Endodermal cell (in vitro differentiated cells): ENCODE measurements around the gene SOS1. TPM values are rescaled to one million over a fixed set of nuclear protein-coding genes. Genes with fewer than 3 reads are reported as not detected.

Experiments
- DNase-seq: peaks from one replicate; pipeline ENCODE4 v3.0.0-alpha.2; 2017
- H3K27ac ChIP-seq: 2 replicates; pipeline ENCODE4 v1.5.1; 2013; ENCODE audit warnings: mild to moderate bottlenecking, low read depth, low read length, moderate library complexity
- H3K27me3 ChIP-seq: 2 replicates; pipeline ENCODE4 v1.6.1; 2013; ENCODE audit warnings: mild to moderate bottlenecking, low read length, moderate library complexity; ENCODE audit not compliant: insufficient read depth, control insufficient read depth, poor library complexity, severe bottlenecking
- H3K36me3 ChIP-seq: 2 replicates; pipeline ENCODE4 v1.7.0; 2013; ENCODE audit warnings: mild to moderate bottlenecking, low read length, moderate library complexity; ENCODE audit not compliant: control insufficient read depth, insufficient read depth
- H3K4me1 ChIP-seq: one replicate; pipeline ENCODE4 v1.7.0; 2013; ENCODE audit warnings: low read length; ENCODE audit not compliant: control insufficient read depth, insufficient read depth
- H3K4me3 ChIP-seq: 2 replicates; pipeline ENCODE4 v1.5.1; 2013; ENCODE audit warnings: mild to moderate bottlenecking, low read length, moderate library complexity
- H3K9ac ChIP-seq: 2 replicates; pipeline ENCODE4 v1.6.1; 2013; ENCODE audit warnings: mild to moderate bottlenecking, low read length, moderate library complexity; ENCODE audit not compliant: poor library complexity, severe bottlenecking; ENCODE audit errors: extremely low read depth
- H3K9me3 ChIP-seq: 2 replicates; pipeline ENCODE4 v1.6.1; 2013; ENCODE audit warnings: mild to moderate bottlenecking, low read length, moderate library complexity; ENCODE audit not compliant: control insufficient read depth
- H3K27ac Mint-ChIP-seq: 2 replicates; pipeline ENCODE4 v1.8.0; 2020; ENCODE audit warnings: mixed read lengths
- H3K27me3 Mint-ChIP-seq: 2 replicates; pipeline ENCODE4 v1.8.0; 2021; ENCODE audit warnings: mild to moderate bottlenecking, mixed read lengths; ENCODE audit not compliant: insufficient read depth
- H3K36me3 Mint-ChIP-seq: 2 replicates; pipeline ENCODE4 v1.8.0; 2020; ENCODE audit warnings: low read depth, mixed read lengths
- H3K4me1 Mint-ChIP-seq: 2 replicates; pipeline ENCODE4 v1.8.0; 2020; ENCODE audit warnings: mixed read lengths
- H3K4me3 Mint-ChIP-seq: 2 replicates; pipeline ENCODE4 v1.8.0; 2020; ENCODE audit warnings: mild to moderate bottlenecking, moderate library complexity, mixed read lengths
- H3K9me3 Mint-ChIP-seq: 2 replicates; pipeline ENCODE4 v1.8.0; 2020; ENCODE audit warnings: mild to moderate bottlenecking, mixed read lengths
- CTCF ChIP-seq: fragments of 200-600 bp; sonication (generic); conservative IDR thresholded peaks from 2 replicates; pipeline ENCODE4 v1.5.0; 2021; ENCODE audit warnings: antibody characterized with exemption, mild to moderate bottlenecking
- WGBS, 2 experiments: methylation state at CpG; one replicate each; pipeline versions ENCODE4 v1.1.5 to v1.1.7; 2013; ENCODE audit warnings: missing lambda C conversion rate in 2 of 2, mixed read lengths in 1 of 2; ENCODE audit not compliant: insufficient coverage in 1 of 2, insufficient read length in 1 of 2; 5-methylcytosine and 5-hydroxymethylcytosine counted together
- total RNA-seq, 2 donors: library from RNA; stranded (reverse); fragmentation: NEBNext Ultra II Directional in 1 of 2; extraction: Animal tissue kit (Norgen Biotek cat#: 25700) in 1 of 2; gene quantifications; 2 replicates in 1 of 2; 3 replicates in 1 of 2; pipeline ENCODE4 v1.2.1, GENCODE V29; 2021

The SOS1 gene
- total RNA-seq, 2 donors from 2014 or later: 34.0 to 39.0 TPM

- Mint-ChIP-seq H3K4me3 (no peak overlapping the region), H3K27me3 (no peaks in the 10 kb centered on the region), H3K4me1 (no peaks in the 10 kb centered on the region), H3K36me3 (peaks cover 2% of the 10 kb centered on the region), H3K27ac (no peak overlapping the region), H3K9me3 (no peaks in the 10 kb centered on the region)
- Histone ChIP-seq H3K4me1 (no peaks in the 10 kb centered on the region), H3K27me3 (no peaks in the 10 kb centered on the region), H3K27ac (no peak overlapping the region), H3K36me3 (no peaks in the 10 kb centered on the region), H3K4me3 (no peak overlapping the region), H3K9ac (no peak overlapping the region), H3K9me3 (no peaks in the 10 kb centered on the region)
- WGBS, 2 experiments: 92 to 93% methylated on average over 6 to 7 of the region's 7 CpGs
- no peak for DNase-seq
- no peak for TF ChIP-seq CTCF
Observed at GRCh38 chr2:39099870-39100728, 20.8 kb downstream of the SOS1 start.

GRCh38 chr2:39099310-39099869 is 21.5 kb downstream of the SOS1 start:
- no peak overlapping the region for H3K4me3 ChIP-seq
- Mint-ChIP-seq H3K36me3 (peaks cover 2% of the 10 kb centered on the region), H3K4me1 (no peaks in the 10 kb centered on the region), H3K27me3 (no peaks in the 10 kb centered on the region), H3K4me3 (no peak overlapping the region), H3K27ac (no peak overlapping the region), H3K9me3 (no peaks in the 10 kb centered on the region)
- WGBS, 2 experiments: 98% methylated on average over 2 of the region's 2 CpGs; no CpG with 5 or more reads in 1 of the 2 experiments
- H3K36me3 ChIP-seq: no peaks in the 10 kb centered on the region
- no peak for DNase-seq
- H3K27ac ChIP-seq: no peak overlapping the region
- H3K9ac ChIP-seq: no peak overlapping the region
- H3K27me3 ChIP-seq: no peaks in the 10 kb centered on the region
- TF ChIP-seq CTCF: no peak
- H3K4me1 ChIP-seq: no peaks in the 10 kb centered on the region
- no peaks in the 10 kb centered on the region for H3K9me3 ChIP-seq

DNA sequence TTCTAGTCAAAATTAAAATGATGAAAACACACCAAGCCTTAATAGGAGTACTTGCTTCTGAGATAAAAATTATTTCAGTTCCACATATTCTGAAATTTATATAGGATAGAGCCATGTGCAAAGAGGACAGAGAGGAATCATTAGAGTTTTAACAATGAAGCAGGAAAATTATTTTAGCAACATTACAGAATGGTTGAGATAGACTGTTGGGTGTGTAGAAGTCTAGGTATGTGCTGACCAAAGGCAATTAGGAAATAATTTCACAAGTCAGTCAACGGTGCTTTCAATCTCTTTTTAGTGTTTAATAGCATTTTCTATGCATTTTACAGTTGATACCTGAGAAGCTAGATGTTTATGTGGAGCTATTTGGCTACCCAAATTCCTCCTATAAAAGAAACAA is 25.2 kb downstream of the SOS1 start:
- peaks cover 8% of the 10 kb centered on the region for H3K4me1 Mint-ChIP-seq
- H3K4me3 Mint-ChIP-seq: no peak overlapping the region
- Histone ChIP-seq H3K4me3 (no peak overlapping the region), H3K27me3 (no peaks in the 10 kb centered on the region), H3K27ac (no peak overlapping the region), H3K9me3 (no peaks in the 10 kb centered on the region), H3K36me3 (no peaks in the 10 kb centered on the region), H3K9ac (no peak overlapping the region), H3K4me1 (no peaks in the 10 kb centered on the region)
- peaks cover 10% of the 10 kb centered on the region for H3K36me3 Mint-ChIP-seq
- H3K27me3 Mint-ChIP-seq: no peaks in the 10 kb centered on the region
- DNase-seq: no peak
- TF ChIP-seq CTCF: no peak
- H3K9me3 Mint-ChIP-seq: no peaks in the 10 kb centered on the region
- no peak overlapping the region for H3K27ac Mint-ChIP-seq
- 100% methylated on average over 1 of the region's 1 CpG; no CpG with 5 or more reads in 1 of the 2 experiments for WGBS, 2 experiments
